ENCODE results near the gene ZNF410. TPM values are rescaled to one million over a fixed set of nuclear protein-coding genes. Genes with fewer than 3 reads are reported as not detected.

The ZNF410 gene
- total RNA-seq, 4 donors from 2014 or later: 33.2 to 104 (median 45.9) TPM

Small RNAs within 50 kb of the gene (small RNA-seq; reads per million reads assigned to genes)
- 0 reads per million in 4 donors for gene AC005520.4
- gene RF00019: 0 reads per million in 4 donors

Other genes starting within 250 kb of the ZNF410 start
- 1 to 10 TPM in 3 of 4 donors, under 1 TPM in 1; 0.80 to 6.3 (median 2.9) TPM for gene DNAL1, start 241.9 kb upstream of the ZNF410 start, total RNA-seq
- 10 to 100 TPM; 12.7 to 22.1 (median 12.7) TPM for gene PNMA1, start 172.5 kb upstream of the ZNF410 start, total RNA-seq
- 10 to 100 TPM in 2 of 4 donors, 1 to 10 TPM in 2; 1.8 to 15.8 (median 10.8) TPM for gene PTGR2, start 35.0 kb upstream of the ZNF410 start, total RNA-seq
- gene FAM161B, start 63.2 kb downstream of the ZNF410 start, total RNA-seq: 1 to 10 TPM; 2.4 to 7.2 (median 4.8) TPM
- 10 to 100 TPM; 39.1 to 46.8 (median 42.4) TPM for gene COQ6, start 63.4 kb downstream of the ZNF410 start, total RNA-seq
- gene ENTPD5, start 132.4 kb downstream of the ZNF410 start, total RNA-seq: 100 to 1,000 TPM in 3 of 4 donors, 10 to 100 TPM in 1; 60.9 to 311 (median 219) TPM
- gene BBOF1, start 132.5 kb downstream of the ZNF410 start, total RNA-seq: 1 to 10 TPM; 4.1 to 7.5 (median 5.4) TPM
- 10 to 100 TPM; 19.1 to 40.0 (median 27.5) TPM for gene ALDH6A1, start 197.6 kb downstream of the ZNF410 start, total RNA-seq
- gene LIN52, start 198.1 kb downstream of the ZNF410 start, total RNA-seq: 1 to 10 TPM; 1.1 to 5.4 (median 4.6) TPM